IMR-90 (cell line): ENCODE measurements around the gene TDRD7. TPM values are rescaled to one million over a fixed set of nuclear protein-coding genes. Genes with fewer than 3 reads are reported as not detected.

Experiments used
- ATAC-seq: fragments of 200-7000 bp; cut with Tn5 transposase; 2 replicates; pipeline ENCODE4 v1.9.1; 2020; ENCODE audit warnings: low read depth, mild to moderate bottlenecking, moderate library complexity
- BruUV-seq: library from RNA; stranded (reverse); fragments of 400-500 nt; replicated peaks from 2 replicates; lab custom pipeline; 2021; lab: Mats Ljungman, UMichigan
- CTCF ChIA-PET: fragments of 300-600 bp; formaldehyde crosslinking; extraction: SDS; loops from one replicate; lab custom pipeline; 2021; ENCODE audit warnings: antibody characterized with exemption; lab: Yijun Ruan, JAX
- POLR2A ChIA-PET: fragments of 300-600 bp; sonication (Branson Sonifier 250); formaldehyde crosslinking; loops from one replicate; lab custom pipeline; 2022; ENCODE audit warnings: antibody characterized with exemption; ENCODE audit not compliant: unreplicated experiment; lab: Charles Lee
- DNase-seq: peaks from one replicate; pipeline ENCODE4 v3.0.0; 2013
- H2AFZ ChIP-seq: replicated peaks from 2 replicates; pipeline ENCODE3; 2013; ENCODE audit warnings: low read length, mild to moderate bottlenecking; ENCODE audit not compliant: poor library complexity
- H2AK5ac ChIP-seq: 2 replicates; pipeline ENCODE4 v1.6.1; 2013; ENCODE audit warnings: low read depth, low read length, inconsistent platforms
- H2AK9ac ChIP-seq: replicated peaks from 2 replicates; pipeline ENCODE3; 2013; ENCODE audit warnings: mild to moderate bottlenecking, low read depth, low read length, moderate library complexity; ENCODE audit not compliant: poor library complexity
- H2BK120ac ChIP-seq: 2 replicates; pipeline ENCODE4 v1.6.1; 2013; ENCODE audit warnings: low read depth, low read length, inconsistent platforms
- H2BK15ac ChIP-seq: 3 replicates; pipeline ENCODE4 v1.6.1; 2013; ENCODE audit warnings: low read depth, low read length, inconsistent platforms
- H2BK20ac ChIP-seq: 2 replicates; pipeline ENCODE4 v1.6.1; 2013; ENCODE audit warnings: low read depth, mild to moderate bottlenecking, inconsistent platforms, low read length, moderate library complexity
- H2BK5ac ChIP-seq: 2 replicates; pipeline ENCODE4 v1.6.1; 2013; ENCODE audit warnings: mild to moderate bottlenecking, low read depth, low read length, inconsistent platforms; ENCODE audit not compliant: poor library complexity, severe bottlenecking
- H3K14ac ChIP-seq: replicated peaks from 2 replicates; pipeline ENCODE4 v1.6.1; 2013; ENCODE audit warnings: low read depth, low read length, inconsistent platforms
- H3K18ac ChIP-seq: 2 replicates; pipeline ENCODE4 v1.6.1; 2013; ENCODE audit warnings: low read depth, low read length, control low read depth
- H3K23ac ChIP-seq: 2 replicates; pipeline ENCODE4 v1.6.1; 2013; ENCODE audit warnings: low read depth, low read length, inconsistent platforms
- H3K27ac ChIP-seq: 2 replicates; pipeline ENCODE4 v1.5.1; 2013; ENCODE audit warnings: mild to moderate bottlenecking, control low read depth, low read length; ENCODE audit not compliant: insufficient read depth
- H3K27me3 ChIP-seq: 2 replicates; pipeline ENCODE4 v1.6.1; 2013; ENCODE audit warnings: low read length; ENCODE audit not compliant: control insufficient read depth, insufficient read depth
- H3K36me3 ChIP-seq: 2 replicates; pipeline ENCODE4 v1.6.1; 2013; ENCODE audit warnings: low read length, mixed read lengths; ENCODE audit not compliant: control insufficient read depth, insufficient read depth
- H3K4ac ChIP-seq: 2 replicates; pipeline ENCODE4 v1.6.1; 2013; ENCODE audit warnings: low read depth, low read length, inconsistent platforms
- H3K4me1 ChIP-seq: 2 replicates; pipeline ENCODE4 v1.6.1; 2013; ENCODE audit warnings: low read length, mixed read lengths; ENCODE audit not compliant: control insufficient read depth, insufficient read depth
- H3K4me2 ChIP-seq: 2 replicates; pipeline ENCODE4 v1.6.1; 2013; ENCODE audit warnings: low read depth, mild to moderate bottlenecking, control low read depth, low read length, moderate library complexity
- H3K4me3 ChIP-seq: 2 replicates; pipeline ENCODE4 v1.5.1; 2013; ENCODE audit warnings: low read depth, mild to moderate bottlenecking, control low read depth, low read length, moderate library complexity; ENCODE audit not compliant: insufficient read depth
- H3K56ac ChIP-seq: 2 replicates; pipeline ENCODE4 v1.6.1; 2013; ENCODE audit warnings: low read length, inconsistent platforms; ENCODE audit not compliant: insufficient read depth; ENCODE audit errors: extremely low read depth
- H3K79me1 ChIP-seq, 2 experiments: 2 replicates each; pipeline ENCODE4 v1.6.1; 2013; ENCODE audit warnings: low read length in 2 of 2, inconsistent platforms in 1 of 2, low read depth in 1 of 2
- H3K9ac ChIP-seq: 2 replicates; pipeline ENCODE4 v1.6.1; 2013; ENCODE audit warnings: low read depth, low read length, control low read depth
- H3K9me1 ChIP-seq: 2 replicates; pipeline ENCODE4 v1.6.1; 2013; ENCODE audit warnings: low read length, inconsistent platforms; ENCODE audit not compliant: insufficient read depth
- H3K9me3 ChIP-seq: 2 replicates; pipeline ENCODE4 v1.6.1; 2013; ENCODE audit warnings: low read length; ENCODE audit not compliant: control insufficient read depth, insufficient read depth
- H4K20me1 ChIP-seq: 2 replicates; pipeline ENCODE4 v1.6.1; 2013; ENCODE audit warnings: low read length, inconsistent platforms; ENCODE audit not compliant: insufficient read depth
- H4K5ac ChIP-seq: 2 replicates; pipeline ENCODE4 v1.6.1; 2013; ENCODE audit warnings: mild to moderate bottlenecking, low read depth, low read length, control low read depth
- H4K8ac ChIP-seq, 2 experiments: 2 replicates each; pipeline ENCODE4 v1.6.1; 2013; ENCODE audit warnings: low read depth in 2 of 2, low read length in 2 of 2, control low read depth in 1 of 2, inconsistent platforms in 1 of 2
- H4K91ac ChIP-seq: 2 replicates; pipeline ENCODE4 v1.6.1; 2013; ENCODE audit warnings: low read depth, low read length, inconsistent platforms; ENCODE audit not compliant: insufficient read depth
- BHLHE40 ChIP-seq: fragments of 150-350 bp; IDR thresholded peaks from 2 replicates; pipeline ENCODE4 v1.6.1; 2016; ENCODE audit warnings: mild to moderate bottlenecking, low read depth, low read length
- CEBPB ChIP-seq: IDR thresholded peaks from 2 replicates; pipeline ENCODE4 v1.6.1; 2012; ENCODE audit warnings: low read depth, low read length, improper control_type of control experiment
- MAFK ChIP-seq: IDR thresholded peaks from 2 replicates; pipeline ENCODE4 v1.6.1; 2012; ENCODE audit warnings: low read depth, low read length, improper control_type of control experiment
- MXI1 ChIP-seq: IDR thresholded peaks from 2 replicates; pipeline ENCODE4 v1.6.1; 2012; ENCODE audit warnings: low read depth, mild to moderate bottlenecking, low read length, moderate library complexity, borderline replicate concordance
- WGBS, 2 experiments: methylation state at CpG; one replicate each; pipeline versions ENCODE4 v1.1.5 to v1.1.7; 2013; ENCODE audit warnings: missing lambda C conversion rate in 2 of 2; ENCODE audit not compliant: insufficient read length in 1 of 2; ENCODE audit errors: extremely low coverage in 2 of 2; 5-methylcytosine and 5-hydroxymethylcytosine counted together
- dilution Hi-C: fragments of 300-500 bp; cut with HindIII; formaldehyde crosslinking; loops from one replicate; pipeline ENCODE4 v1.14.3; 2018; ENCODE audit warnings: low sequenced_read_pairs; ENCODE audit not compliant: unreplicated experiment
- in situ Hi-C: fragments of 300-500 bp; cut with MboI; formaldehyde crosslinking; loops from 3 replicates; pipeline ENCODE4 v1.14.3; 2019; ENCODE audit warnings: low sequenced_read_pairs, inconsistent platforms, mixed read lengths
- intact Hi-C: fragments of 100-400 bp; cut with micrococcal nuclease; formaldehyde crosslinking; loops from 2 replicates; pipeline ENCODE4 v1.10.0; 2022
- polyA plus RNA-seq, 3 experiments: library from polyadenylated mRNA; depleted of rRNA; stranded (reverse); fragments of >200 nt; gene quantifications; 2 replicates each; pipeline ENCODE4 v1.2.3, GENCODE V29; 2012; ENCODE audit warnings: low replicate concordance in 1 of 3
- total RNA-seq: library from RNA; depleted of rRNA; stranded (reverse); fragments of >200 nt; gene quantifications from 2 replicates; pipeline ENCODE4 v1.2.3, GENCODE V29; 2012
- TF ChIP-seq, protein P1 (sequence below): fragments of 150-350 bp; IDR thresholded peaks from 2 replicates; pipeline ENCODE4 v1.6.1; 2016; ENCODE audit warnings: low read depth, mild to moderate bottlenecking, low read length, moderate library complexity, borderline replicate concordance

The TDRD7 gene
- total and polyA plus RNA-seq, 2 of the 4 experiments (the other 2 are of a cell fraction), result 4.4 to 9.7 TPM

DNA sequence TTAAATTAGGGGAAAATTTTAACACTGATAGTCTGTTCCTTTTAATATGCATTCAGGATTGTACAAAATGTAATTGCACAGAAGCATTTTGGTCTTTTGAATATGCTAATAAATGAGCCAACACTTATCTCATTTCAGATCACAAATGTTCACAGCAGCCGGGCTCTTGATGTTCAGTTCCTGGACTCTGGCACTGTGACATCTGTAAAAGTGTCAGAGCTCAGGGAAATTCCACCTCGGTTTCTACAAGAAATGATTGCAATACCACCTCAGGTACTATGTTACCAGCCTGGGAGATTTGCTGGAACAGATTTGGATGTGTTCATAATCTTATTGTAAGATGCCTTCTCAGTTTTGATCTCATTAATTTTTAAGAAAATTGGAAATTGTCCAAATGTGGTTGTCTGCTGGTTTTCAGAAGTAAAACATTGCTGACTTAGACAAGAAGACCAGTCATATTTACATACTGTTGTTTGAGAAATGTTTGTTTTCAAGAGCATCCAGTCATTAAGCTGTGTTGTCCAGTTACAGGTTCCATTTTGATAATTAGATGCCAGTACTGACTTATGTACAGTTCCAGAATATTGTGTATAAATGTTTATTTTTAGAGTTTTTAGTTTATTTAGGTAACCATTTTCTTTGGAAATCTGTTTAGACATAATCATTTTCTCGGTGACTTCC lies 66.5 kb downstream of the TDRD7 start:
- no peak overlapping the region for H3K14ac ChIP-seq
- TF ChIP-seq BHLHE40 (no peak), CEBPB (no peak), MAFK (no peak), MXI1 (no peak)
- TF ChIP-seq, protein P1, sequence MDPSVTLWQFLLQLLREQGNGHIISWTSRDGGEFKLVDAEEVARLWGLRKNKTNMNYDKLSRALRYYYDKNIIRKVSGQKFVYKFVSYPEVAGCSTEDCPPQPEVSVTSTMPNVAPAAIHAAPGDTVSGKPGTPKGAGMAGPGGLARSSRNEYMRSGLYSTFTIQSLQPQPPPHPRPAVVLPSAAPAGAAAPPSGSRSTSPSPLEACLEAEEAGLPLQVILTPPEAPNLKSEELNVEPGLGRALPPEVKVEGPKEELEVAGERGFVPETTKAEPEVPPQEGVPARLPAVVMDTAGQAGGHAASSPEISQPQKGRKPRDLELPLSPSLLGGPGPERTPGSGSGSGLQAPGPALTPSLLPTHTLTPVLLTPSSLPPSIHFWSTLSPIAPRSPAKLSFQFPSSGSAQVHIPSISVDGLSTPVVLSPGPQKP, result no peak
- no peak overlapping the region for H3K56ac ChIP-seq
- no TSS peak for BruUV-seq
- H3K4ac ChIP-seq, result no peak overlapping the region
- no peak overlapping the region for H2AK5ac ChIP-seq
- dilution Hi-C loops (no loop called here), in situ Hi-C loops (no loop called here), intact Hi-C loops (no loop called here)
- H2BK20ac ChIP-seq, result no peak overlapping the region
- CTCF ChIA-PET, result interaction anchor here (0.8 to 1.7 kb wide), 2 partner anchors 9 to 445 kb away, joined by 4 to 8 read pairs; no protein-coding TSS in a partner anchor
- H2BK120ac ChIP-seq, result no peak overlapping the region
- H2BK5ac ChIP-seq, result no peak overlapping the region
- H2AK9ac ChIP-seq, result no peak overlapping the region
- no peak overlapping the region for H3K4me2 ChIP-seq
- DNase-seq (no peak), ATAC-seq (no peak)
- H3K18ac ChIP-seq, result no peak overlapping the region
- no peaks in the 10 kb centered on the region for H3K9me3 ChIP-seq
- H3K27ac ChIP-seq, result no peak overlapping the region
- no peak overlapping the region for H2BK15ac ChIP-seq
- no peak overlapping the region for H3K4me3 ChIP-seq
- H4K20me1 ChIP-seq, result no peaks in the 10 kb centered on the region; the same call in 1 of the 2 replicates
- H3K9me1 ChIP-seq, result no peaks in the 10 kb centered on the region; the same call in 1 of the 2 replicates
- H3K9ac ChIP-seq, result no peak overlapping the region
- H3K36me3 ChIP-seq, result peaks cover 4% of the 10 kb centered on the region; the same call in 1 of the 2 replicates
- no peak overlapping the region for H3K23ac ChIP-seq
- H4K91ac ChIP-seq, result no peak overlapping the region
- no peak overlapping the region for H4K8ac ChIP-seq
- no peaks in the 10 kb centered on the region for H3K27me3 ChIP-seq
- H2AFZ ChIP-seq, result no peak overlapping the region
- H4K5ac ChIP-seq, result no peak overlapping the region
- no CpG with 5 or more reads among the region's 3 CpGs for WGBS, 2 experiments
- POLR2A ChIA-PET, result no interaction called here
- no peaks in the 10 kb centered on the region for H3K79me1 ChIP-seq
- peaks cover 18% of the 10 kb centered on the region for H3K4me1 ChIP-seq
